GM18498 (cell line): ENCODE results near the gene NTSR1.
"Not testable (repeated sequence)": the region's sequence is repeated elsewhere in the genome, so short reads cannot be mapped to it uniquely, and the experiment has no call there.

Source experiments
- ATAC-seq: cut with Tn5 transposase; IDR thresholded peaks from one replicate; pipeline ENCODE4 v1.9.1; 2021; ENCODE audit warnings: mild to moderate bottlenecking, moderate library complexity; ENCODE audit not compliant: unreplicated experiment

NTSR1 gene

DNA sequence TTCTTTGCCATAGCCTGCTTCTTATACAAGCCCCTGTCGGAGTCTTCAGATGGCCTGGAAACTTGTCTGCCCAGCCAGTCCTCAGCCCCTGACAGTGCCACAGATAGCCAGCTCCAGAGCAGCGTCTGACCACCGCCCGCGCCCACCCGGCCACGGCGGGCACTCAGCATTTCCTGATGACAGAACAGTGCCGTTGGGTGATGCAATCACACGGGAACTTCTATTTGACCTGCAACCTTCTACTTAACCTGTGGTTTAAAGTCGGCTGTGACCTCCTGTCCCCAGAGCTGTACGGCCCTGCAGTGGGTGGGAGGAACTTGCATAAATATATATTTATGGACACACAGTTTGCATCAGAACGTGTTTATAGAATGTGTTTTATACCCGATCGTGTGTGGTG lies 36.9 kb upstream of the NTSR1 start:
- no peak for ATAC-seq

DNA sequence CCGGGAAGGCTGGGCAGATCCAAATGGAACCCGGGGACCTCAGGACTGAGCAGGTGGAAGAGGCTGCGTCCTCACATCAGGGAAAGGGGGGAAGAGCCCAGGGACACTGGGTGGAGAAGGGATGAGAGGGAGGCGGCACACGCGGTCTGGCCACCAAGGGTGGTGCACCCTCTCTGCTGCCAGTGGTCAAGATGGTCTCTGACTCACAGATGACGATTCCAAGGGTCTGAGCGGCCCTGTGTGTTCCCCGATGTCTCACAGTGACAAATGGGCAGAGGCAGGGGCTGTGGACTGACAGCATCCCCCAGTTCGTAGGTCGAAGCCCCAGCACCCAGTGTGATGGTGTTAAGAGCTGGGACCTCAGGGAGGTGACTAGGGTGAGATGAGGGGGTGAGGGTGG lies 34.3 kb upstream of the NTSR1 start:
- no peak for ATAC-seq

DNA sequence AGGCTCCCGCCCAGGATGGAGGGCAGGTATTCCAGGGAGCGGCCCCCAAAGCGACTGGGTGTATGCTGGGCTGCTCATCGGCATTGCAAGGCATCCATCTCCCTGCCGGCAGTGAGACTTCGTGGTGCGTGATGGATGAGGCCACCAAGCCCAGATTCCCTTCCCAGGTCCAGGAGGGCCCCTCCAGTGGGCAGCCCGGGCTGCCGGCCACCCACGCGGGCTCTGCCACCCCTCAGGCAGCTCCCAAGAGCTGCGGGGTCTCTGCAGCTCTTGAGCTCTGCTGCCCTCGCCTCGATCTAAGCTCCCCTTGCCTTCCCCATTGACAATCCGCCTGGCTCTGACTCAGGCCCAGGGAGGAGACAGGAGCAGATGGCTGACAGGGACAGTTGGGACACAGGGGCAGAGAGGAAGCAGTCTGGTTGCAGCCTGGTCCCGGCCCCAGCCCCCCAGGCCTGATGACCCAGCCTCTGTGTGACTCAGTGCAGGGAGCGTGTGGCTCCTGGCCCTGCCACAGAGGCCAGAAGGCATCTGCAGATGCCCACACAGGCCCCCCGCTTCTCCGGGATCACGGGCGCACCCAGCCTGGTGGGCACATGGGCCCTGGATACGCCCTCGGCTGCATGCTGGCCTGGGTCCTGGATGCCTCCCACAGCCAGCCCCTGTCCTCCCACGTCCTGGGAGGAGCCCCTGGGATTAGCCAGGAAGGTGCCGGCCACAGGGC lies 33.3 kb upstream of the NTSR1 start:
- no peak for ATAC-seq

DNA sequence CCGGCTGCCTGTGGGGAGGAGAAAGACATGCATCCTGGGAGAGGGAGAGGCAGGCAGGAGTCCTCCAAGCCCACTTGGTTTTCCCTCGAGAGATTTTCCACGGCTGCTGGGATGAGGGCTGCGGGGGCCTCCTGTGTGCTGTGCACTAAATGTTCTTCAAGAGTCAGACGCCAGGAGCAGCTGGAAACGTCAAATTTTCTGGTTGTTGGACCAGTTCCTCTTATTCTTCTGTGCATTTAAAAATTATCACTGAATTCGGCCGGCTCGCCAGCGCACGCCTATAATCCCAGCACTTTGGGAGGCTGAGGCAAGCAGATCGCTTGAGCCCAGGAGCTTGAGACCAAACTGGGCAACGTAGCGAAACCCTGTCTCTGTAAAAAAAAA lies 32.8 kb upstream of the NTSR1 start:
- ATAC-seq = no peak

DNA sequence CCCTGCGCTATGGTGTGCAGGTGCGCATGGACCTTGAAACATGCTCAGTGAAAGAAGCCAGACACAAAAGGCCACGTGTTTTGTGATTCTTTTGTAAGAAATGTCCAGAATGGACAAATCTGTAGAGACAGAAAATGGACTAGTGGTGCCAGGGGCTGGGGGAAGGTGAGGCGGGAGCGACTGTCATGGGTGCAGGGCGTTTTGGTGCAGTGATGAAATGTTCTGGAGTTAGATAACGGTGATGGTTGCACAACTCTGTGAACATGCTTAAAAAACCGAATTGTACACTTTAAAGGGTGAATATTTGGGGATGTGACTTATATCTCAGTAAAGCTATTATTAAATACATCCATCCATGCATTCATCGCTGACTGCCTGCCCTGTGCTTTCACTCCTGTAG lies 31.7 kb upstream of the NTSR1 start:
- no peak for ATAC-seq

DNA sequence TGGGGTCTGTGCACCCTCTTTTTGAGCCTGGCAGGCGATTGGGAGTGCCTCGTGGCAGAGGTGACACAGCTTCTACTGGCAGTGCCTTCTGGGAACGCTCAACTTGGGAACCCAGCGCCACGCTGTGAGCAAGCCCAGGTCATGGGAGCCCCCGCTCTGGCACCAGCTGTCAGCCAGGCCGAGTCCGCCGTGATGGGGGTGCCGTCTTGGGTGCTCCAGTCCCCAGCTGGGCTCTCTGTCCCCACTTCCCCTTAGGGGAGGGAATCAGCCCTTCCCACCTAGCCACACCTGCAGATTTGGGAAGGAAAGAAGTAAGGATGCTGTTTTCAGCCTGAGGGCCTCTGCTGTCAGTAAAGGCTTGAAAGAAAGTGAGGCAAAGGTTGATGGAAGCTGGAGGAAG lies 31.0 kb upstream of the NTSR1 start:
- ATAC-seq = no peak

DNA sequence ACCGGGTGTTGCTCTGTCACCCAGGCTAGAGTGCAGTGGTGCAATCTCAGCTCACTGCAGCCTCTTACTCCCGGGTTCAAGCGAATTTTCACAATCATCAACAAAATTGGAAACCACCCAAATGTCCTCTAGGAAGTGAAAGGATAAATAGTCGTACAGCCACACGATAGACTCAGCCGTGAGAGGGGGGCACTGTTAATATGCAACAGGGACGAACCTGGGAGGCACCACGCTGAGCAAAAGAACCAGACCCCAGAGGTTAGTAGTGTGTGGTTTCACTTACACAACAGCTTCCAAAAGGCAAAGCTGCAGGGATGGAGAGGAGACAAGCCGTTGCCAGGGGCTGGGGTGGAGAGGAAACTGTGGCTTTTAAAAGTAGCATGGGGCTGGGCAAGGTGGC lies 30.1 kb upstream of the NTSR1 start:
- ATAC-seq = no peak

DNA sequence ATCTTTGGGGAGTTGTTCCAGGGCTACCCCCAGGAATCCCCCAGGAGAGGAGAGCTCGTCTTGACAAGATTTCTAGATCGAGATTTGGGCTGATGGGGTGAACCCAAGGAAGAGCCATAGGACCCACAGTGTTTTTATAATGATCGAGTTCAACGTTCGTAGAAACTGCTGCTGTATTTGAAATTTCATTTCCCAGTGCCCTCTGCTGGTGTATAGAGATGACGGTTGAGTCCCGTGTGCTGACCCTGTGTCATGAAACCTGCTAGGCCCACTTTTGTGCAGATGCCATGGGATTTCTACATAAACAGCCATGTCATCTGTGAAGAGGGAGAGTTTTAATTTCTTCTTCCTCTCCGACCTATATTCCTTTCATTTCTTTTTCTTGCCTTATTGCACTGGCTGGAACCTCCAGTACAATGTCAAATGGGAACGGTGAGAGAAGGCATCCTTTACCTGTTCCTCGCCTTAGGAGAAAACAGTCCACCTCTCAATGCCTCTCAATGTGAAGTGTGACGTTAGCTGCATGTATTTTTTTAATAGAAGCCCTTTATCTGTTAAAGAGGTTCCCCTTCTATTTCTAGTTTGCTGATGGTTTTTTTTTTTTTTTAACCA lies 28.6 kb upstream of the NTSR1 start:
- ATAC-seq = no peak

DNA sequence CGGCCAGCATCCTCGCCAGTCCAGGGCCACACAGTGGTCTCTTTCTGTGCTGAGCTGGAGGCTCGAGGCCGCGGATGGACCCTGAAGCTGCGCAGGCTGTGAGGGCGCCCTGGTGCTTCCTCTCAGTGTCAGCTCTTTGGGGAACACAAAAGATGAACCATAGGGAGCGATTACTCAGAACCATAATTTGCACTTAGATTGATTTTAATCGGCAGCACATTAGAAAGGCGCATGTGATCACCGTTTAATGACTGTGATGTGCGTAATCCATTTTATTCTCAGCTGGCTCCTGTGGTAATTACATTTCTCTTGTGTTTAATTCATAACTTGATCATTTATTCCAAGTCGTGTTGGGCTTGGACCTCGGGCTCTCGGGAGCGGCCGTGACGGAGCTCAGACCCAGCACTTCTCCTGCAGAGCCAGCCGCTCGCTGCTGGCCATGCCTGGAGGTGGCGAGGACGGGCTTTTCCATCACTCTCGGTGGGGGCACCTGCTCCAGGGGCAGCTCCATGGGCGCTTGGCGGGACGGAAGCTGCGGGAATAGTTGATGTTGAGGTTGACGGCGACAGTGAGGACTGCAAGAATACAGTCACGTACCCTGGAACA lies 25.6 kb upstream of the NTSR1 start:
- no peak for ATAC-seq

DNA sequence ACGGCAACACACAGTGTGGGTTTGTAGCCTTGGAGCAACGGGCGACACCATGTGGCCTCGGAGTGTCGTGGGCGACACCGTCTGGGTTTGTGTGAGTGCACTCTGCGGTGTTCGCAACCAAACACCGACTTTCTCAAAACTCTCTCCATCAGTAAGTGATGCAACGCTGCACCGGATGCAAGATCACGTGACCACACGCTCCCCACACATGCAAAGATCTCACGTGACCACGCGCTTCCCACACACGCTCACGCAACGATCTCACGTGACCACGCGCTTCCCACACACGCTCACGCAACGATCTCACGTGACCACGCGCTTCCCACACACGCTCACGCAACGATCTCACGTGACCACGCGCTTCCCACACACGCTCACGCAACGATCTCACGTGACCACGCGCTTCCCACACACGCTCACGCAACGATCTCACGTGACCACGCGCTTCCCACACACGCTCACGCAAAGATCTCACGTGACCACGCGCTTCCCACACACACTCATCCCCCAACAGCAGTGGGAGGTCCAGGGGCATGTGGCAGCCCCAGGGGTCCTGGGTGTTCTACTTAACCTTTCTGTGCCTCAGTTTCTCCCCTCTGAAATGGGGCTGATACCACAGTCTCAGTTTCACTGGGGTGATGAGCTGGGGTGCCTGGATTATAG lies 24.8 kb upstream of the NTSR1 start:
- not testable (repeated sequence) for ATAC-seq

DNA sequence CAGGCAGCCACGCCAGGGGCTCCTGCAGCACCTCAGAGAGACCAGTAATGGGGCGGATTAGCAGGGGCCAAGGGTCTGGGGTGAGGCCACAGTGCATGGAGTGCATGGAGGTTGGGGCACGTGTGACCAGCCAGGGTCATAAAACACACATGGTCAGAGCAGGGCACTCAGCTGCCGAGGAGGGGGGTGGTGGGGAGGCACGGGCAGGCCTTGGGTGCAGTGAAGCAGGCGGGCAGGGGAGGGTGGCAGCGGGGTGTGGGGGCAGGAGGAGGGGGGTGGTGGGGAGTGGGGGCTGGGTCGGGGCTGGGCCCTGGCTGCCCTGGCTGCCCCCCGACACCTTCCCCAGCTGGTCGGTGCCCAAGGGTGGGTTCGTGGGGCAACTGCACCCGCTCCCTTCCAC lies 23.7 kb upstream of the NTSR1 start:
- no peak for ATAC-seq

DNA sequence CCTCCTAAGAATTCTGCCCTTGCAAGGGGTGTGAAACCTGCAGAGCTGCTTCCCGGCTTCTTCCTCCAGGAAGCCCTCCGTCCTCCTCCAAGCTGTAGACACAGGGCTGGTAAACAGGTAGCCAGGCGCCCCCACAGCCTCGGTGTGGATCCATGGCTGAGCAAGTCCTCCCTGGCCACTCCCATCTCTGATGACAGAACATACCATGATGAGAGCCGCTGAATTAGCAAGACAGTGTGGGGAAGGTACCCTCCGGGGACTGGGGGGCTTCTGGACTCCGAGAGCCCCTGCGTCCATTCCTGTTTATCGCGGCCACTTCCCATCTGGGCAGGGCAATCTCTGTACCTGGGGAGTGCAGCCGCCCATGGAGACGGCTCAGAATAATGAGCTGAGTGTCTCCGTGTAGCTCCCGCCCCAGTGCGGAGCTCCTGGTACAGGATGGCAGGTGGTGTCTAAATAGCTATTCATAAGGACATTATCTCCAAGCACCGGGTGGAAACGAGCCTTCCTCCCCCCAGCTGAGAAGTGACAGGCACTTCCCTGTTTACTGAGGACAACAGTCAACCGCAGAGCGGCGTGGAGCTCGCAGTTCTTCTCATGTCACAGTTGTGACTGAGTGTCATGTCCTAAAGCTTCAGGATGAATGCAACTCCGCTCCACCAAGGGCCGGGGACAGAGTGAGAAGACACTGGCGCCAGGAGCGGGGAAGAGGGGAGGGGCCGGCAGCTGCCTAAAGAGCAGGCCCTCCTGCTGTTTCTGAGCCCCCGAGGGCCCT lies 22.7 kb upstream of the NTSR1 start:
- no peak for ATAC-seq

DNA sequence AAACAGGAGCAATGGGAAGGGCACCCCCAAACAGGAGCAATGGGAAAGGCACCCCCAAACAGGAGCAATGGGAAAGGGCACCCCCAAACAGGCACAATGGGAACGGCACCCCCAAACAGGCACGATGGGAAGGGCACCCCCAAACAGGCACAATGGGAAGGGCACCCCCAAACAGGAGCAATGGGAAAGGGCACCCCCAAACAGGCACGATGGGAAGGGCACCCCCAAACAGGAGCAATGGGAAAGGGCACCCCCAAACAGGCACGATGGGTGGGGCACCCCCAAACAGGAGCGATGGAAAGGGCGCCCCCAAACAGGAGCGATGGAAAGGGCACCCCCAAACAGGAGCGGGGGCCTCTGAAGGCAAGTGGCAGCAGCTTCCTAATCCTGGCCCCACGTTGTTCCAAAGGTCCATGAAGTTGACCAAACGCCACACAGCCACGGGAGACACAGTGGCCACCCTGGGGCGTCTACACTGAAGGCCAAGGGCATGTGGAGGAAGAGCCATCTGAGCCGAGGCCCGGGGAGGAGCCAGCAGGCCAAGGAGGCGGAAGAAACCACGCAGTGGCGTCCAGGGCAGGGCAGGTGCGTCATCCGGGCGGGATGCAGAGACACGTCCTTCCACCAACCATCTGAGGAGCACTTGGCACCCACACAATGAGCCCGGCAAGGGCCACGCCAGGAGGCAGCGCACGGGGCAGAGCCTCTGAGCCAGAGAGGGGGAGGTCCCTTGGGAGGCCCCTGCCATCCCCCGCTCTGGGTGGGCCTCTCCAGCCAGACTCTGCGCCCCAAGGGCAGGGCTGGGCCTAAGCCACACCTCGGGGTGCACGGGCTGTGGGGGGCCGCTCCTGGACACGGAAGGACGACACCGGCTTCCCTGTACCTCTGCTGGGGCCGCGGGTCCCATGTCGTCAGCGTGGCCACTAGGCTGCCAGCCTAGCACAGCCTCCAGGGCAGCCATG lies 21.5 kb upstream of the NTSR1 start:
- no peak for ATAC-seq

DNA sequence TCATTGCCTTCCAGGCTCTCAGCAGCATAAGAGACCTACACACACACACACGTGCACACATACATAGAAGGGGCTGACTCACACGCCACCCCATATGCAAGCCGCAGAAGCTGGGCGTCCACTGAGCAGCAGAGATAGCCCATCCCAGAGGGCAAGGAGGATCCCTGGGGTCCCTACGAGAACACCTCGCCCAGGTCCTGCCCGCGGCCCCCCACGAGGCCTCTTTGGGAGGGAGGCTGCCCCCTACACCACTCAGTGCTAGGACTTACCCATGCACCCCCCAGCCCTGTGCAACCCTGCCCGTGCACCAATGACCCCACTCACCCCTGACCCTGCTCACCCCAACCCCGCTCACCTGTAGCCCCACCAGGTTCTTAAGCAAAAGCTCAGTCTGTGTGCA lies 20.6 kb upstream of the NTSR1 start:
- no peak for ATAC-seq

DNA sequence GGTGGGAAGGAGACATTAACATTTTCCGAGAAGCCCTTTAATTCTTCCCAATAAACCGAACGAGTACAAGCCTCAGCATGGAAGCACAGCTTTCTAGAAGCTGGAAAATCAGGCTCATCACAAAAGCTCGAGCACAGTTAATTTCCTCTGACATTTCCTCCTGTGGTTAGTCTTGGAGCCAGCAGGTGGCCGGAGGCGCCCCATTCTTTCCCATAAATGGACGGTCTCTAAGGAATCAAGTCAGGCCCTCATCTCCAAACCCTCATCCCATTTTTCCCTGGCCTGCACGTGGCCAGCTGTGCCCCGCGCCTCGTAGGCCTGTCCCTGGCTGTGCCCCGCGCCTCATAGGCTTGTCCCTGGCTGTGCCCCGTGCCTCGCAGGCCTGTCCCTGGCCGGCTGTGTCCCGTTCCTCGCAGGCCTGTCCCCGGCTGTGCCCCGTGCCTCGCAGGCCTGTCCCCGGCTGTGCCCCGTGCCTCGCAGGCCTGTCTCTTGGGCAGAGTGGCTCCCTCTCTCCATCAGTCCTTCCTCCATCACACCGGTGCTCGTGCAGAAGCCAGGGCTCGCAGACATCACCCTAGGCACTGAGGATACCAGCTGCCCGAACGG lies 19.7 kb upstream of the NTSR1 start:
- no peak for ATAC-seq

DNA sequence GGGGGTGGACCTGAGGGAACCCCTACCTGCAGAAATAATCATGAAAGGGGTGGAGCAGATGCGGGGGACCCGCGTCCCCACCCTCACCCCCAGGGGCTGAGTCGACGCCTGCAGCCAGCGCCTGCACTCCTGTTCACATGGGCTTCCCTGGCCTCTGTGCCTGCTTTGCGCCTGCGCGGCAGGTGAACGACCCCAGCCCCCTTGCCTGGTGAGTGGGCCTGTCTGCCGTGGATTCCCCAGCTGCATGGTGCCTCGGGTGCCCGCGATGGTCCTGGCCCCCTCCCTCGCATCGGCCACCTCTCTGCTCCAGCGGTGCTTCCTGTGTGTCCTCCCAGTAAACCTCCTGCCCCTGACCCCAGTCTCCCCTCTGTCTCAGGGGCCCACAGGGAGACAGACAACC lies 18.8 kb upstream of the NTSR1 start:
- no peak for ATAC-seq

DNA sequence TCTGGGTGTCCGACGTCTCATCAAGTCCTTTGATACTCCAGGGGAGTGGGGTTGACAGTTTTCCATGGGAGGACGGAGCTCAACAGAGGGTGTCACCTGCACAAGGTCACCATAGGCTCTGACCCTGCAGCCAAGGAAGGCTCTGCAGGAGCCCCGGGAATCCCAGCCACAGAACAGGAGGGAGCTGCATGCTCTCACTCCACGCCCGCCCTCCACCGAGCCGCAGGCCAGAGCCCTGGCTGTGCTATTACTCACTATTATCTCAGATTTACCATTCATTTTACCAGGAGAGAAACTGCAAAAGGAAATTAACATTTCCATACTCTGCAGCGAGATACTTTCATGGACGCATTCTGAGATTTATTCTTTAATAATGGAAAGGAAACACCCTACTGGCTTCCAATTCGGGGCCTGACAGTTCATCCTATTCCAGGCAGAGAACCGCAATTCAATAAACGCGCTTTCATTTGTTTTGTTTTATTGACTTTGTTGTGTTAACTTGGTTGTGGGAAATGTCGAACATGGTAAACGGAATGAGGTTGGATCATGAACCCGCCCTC lies 18.3 kb upstream of the NTSR1 start:
- ATAC-seq = no peak

DNA sequence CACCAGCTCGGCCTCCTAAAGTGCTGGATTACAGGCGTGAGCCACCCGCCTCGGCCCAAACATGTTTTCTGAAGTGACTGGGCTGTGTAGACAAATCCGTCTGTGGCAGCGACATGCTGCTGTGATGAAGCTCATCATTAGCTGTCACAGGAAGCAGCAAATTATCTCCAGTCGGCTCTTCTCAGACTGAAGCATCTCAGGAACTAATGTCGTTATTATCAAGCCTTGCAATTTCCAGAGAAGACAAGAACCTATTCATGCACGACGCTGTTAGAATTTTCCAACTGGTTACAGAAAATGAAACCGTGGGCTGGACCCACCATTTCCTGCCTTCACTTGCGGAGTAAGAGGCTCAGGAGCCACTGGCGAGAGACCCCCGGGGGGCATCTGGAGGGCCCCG lies 17.1 kb upstream of the NTSR1 start:
- ATAC-seq = no peak

DNA sequence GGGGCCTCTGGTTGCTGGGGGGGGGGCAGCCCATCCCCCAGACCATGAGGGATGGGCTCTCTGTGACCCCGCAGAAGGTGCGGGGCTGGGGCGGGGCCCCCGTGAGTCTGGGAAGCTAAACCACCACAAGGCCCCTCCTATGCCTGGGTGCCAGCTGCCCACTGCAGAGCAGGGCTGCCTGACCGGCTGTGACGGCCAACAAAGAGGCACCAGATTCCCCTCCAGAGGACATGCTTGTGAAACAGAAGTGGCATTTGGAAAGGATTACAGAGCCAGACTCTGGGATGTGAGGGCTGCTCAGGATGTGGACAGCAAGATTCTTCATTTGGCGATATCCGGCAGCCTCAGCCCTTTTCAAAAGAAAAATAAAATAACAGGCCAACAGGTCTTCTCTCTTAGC lies 16.5 kb upstream of the NTSR1 start:
- ATAC-seq = no peak
